Measurements from ENCODE around the gene PRICKLE2.

GRCh38 chr3:64084640-64085039, 140.6 kb downstream of the PRICKLE2 start:
- TF ChIP-seq CTCF (conservative IDR thresholded peaks at IDR 0.05 in 1 of 2, IDR thresholded peaks at IDR 0.05 in 1 of 2; ENCODE audit: low read depth in 1 of 2, low read length in 2 of 2) = no peak
- TF ChIP-seq EZH2 (IDR thresholded peaks at IDR 0.05; ENCODE audit: low read length, missing control alignments) = no peak
